Suppressor macrophage (primary cell): ENCODE results near the gene ATG3.
"Not testable (repeated sequence)": the region's sequence is repeated elsewhere in the genome, so short reads cannot be mapped to it uniquely, and the experiment has no call there.

Source experiments
- DNase-seq, 4 experiments: peaks; one replicate each; pipeline ENCODE4 v3.0.0-alpha.2; 2020 to 2022
- total RNA-seq, 17 experiments: gene quantifications; one replicate each; lab custom pipeline; 2026; ENCODE audit warnings: mixed read lengths in 6 of 17, inconsistent platforms in 3 of 17; lab: John Stamatoyannopoulos, UW

ATG3 gene
- total RNA-seq: 64.0 to 124 (median 91.7) reads per million in 17 experiments

- peak; percentile 99 for DNase-seq
Measured at GRCh38 chr3:112561734-112562529, at the start of gene ATG3, which contains the start of gene SLC35A5. Gene ATG3, minus strand, starts transcription at chr3:112561962. Its CDS starts 434 bp downstream, at chr3:112561528. Gene SLC35A5, plus strand, starts transcription at chr3:112562045. Its CDS starts 1,359 bp downstream, at chr3:112563404.

DNA sequence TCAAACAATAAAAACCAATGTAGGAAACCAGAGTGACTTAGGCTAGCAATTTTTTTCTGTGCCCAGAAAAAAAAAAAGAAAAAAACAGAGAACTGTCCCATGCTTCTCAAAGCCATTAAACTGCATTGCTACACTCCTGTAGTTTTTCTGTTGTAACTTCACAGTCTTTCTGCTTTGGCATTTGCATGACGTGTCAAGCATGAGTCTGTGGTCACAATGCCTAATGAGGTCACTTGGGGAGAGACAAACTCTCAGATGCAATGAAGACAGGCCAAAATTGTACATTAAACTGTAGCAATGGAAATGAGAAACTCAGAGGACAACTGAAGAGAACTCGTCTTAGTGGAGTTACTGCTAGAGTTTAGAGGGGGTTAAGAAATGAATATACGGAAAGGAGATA, 48.4 kb upstream of the ATG3 start:
- peak; percentile 54 to 83 (median 58) for DNase-seq

DNA sequence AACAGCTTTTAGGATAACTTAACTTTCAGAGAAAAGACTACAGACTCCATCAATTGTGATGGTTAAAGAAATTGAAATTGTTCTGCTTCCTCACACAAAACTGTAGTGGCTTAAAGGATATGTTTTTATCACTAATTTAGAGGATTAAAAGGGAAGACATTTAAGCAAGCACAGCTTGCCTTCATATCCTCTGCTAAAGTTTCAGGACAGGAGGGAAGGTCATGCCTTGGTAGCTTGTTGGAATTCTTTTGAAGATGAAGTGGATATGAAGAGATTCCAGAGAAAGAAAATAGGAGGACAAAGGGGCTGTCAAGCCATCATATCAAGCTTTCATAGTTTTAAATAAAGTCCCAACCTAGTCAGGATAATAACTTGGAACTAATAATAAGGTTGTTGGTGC, 46.1 kb upstream of the ATG3 start:
- no peak for DNase-seq

GRCh38 chr3:112606098-112606497, 44.3 kb upstream of the ATG3 start:
- no peak for DNase-seq

DNA sequence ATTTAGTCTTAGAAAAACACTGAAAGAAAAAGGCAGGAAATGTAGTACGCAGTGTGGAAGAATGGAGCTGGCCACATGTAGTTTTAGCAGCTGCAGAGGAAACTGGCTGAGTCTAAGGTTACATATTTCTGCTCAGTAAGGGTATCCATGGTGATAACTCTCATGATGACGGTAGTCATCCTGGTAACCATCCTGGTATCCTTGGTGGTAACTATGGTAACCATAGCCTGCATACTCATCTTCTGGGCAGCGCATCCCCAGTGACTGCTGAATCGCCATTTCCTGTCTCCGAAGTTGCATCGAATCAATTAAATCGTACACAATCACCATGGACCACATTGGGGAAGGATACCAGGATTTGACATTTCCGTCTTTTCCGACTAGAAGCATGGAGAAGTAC, 43.5 kb upstream of the ATG3 start:
- DNase-seq: no peak

DNA sequence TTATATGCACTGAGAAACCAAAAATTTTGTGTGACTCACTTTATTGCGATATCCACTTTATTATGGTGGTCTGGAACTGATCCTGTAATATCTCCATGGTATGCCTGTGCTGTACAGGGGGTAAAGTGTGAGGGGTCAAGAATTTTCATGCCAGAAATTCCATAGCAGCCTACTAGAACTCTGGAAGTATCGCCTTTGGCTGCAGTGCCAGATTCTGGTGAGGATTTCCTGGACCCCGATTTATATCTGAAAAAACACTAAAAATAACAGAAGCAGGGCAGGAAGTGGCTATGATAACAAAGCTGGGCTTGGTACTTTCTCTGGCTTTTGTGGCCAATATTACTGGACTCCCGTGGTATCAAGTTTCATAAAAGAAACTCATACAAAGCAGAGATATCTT, 42.8 kb upstream of the ATG3 start:
- DNase-seq: no peak

- DNase-seq: no peak
Measured at GRCh38 chr3:112602217-112602838, 40.6 kb upstream of the ATG3 start.

GRCh38 chr3:112598731-112599130, 37.0 kb upstream of the ATG3 start:
- DNase-seq: no peak

DNA sequence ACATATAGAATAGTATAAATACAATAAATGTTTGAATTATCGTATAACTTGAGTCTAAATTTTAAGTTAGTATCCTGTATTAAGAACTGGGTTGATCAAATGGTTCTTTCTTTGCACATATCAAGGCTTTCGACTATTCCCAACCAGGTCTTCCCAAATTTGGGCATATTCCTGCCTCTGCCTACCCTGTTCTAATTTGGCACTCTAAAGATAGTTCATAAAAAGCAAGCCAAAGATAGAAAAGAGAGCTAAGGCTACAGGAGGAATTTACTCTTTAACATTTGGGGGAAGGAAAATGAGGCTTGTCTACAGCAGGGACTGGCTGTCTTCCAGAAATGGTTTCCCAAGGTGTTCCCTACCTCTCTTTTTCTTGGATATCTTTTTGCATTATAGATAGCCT, 36.2 kb upstream of the ATG3 start:
- no peak for DNase-seq

DNA sequence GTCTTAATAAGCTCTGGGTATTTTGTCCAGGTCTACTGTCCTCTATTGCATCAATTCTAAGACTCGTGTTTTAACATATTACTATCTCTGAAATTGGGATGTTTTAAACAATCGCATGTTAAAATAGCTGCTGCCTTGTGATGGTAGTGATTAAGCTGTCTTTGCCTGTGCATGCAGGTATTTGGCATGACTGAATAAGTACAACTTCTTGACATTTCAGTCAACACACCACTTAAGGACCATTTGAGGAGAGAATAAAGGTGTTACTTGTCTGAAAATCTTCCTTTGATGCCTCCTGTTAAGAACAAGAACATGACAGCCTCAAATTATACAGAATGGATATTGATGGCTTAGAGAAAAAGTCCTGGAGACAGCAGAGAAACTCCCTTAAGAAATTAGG, 33.1 kb upstream of the ATG3 start:
- no peak for DNase-seq

GRCh38 chr3:112593258-112593657, 31.5 kb upstream of the ATG3 start:
- no peak for DNase-seq

GRCh38 chr3:112587336-112587735, 25.6 kb upstream of the ATG3 start:
- DNase-seq: no peak

DNA sequence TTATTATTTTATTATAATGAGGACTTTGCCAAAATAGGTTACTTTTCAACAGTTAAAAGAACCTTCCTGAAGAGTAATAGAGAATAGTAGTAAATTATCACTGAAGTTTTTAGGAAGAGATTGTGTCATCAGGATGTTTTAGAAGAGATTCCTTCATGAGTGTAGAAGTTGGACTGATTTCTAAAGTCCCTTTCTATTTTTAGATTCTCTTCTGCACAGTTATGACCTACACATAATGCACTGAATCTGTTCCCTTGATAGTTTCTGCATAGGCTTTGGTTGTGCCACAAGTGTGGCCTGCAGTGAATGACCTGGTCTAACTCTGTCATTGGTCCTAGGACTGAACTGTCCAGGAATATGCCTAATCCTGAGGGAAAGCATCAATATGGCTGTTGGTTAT, 24.0 kb upstream of the ATG3 start:
- no peak for DNase-seq

DNA sequence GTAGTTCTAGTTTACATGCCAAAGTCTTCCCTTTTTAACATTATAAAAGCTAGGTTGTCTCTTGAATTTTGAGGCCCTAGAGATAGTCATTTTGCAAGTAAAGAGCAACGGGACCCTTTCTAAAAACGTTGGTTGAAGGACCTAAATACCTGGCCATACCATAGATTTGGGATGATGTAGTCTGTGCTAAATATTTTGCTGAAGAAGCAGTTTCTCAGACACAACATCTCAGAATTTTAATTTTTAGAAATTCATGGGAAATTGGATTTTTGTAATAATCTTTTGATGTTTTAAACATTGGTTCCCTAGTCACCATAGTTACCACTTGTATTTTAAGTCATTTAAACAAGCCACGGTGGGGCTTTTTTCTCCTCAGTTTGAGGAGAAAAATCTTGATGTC, 21.3 kb upstream of the ATG3 start:
- DNase-seq: no peak

GRCh38 chr3:112582244-112582874, 20.6 kb upstream of the ATG3 start:
- peak; percentile 19 to 53 (median 42) for DNase-seq

- DNase-seq: no peak
Measured at GRCh38 chr3:112579697-112580096, 17.9 kb upstream of the ATG3 start.

DNA sequence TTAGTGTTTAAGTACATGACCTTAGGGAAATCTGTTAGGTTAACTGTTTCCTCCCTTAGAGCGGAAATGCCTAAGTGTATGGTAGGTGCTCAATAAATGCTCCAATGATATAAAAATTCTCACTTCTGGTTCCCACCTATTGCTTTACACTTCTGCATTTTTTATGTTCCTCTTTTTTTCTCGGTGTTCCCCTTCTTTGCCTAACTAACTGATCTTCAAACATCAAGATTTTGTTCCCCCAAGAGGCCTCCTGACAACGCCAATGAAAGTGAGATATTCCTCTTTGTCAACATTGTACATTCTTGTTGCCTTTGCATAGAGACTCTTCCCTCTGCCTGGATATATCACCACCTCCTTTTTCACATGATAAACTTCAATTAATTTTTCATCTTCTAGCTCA, 17.5 kb upstream of the ATG3 start:
- DNase-seq: peak; percentile 18 to 65 (median 42)

GRCh38 chr3:112572701-112573100, 10.9 kb upstream of the ATG3 start:
- peak; percentile 12 to 59 (median 41) for DNase-seq

DNA sequence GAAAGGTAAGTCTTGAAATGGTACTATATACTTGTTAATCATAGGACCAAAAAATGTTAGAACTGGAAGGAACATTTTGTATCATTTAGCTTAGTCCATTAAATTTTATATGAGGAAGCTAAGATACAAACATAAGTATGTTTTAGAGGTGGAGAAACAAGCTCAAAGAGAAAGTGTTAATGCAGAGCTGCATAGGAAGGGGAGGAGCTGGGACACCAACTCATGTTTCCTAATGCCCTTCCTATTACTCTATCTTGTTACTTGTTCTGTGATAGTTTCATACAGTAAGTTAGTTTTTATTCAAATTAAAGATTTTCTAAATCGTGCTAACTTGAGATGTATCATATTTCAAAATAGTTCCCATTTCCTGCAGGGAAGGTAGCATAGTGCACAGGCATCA, 7.5 kb upstream of the ATG3 start:
- peak in 3 of 4 experiments; percentile 12 to 39 (median 22) for DNase-seq

- no peak for DNase-seq
Measured at GRCh38 chr3:112568642-112569041, 6.9 kb upstream of the ATG3 start.

DNA sequence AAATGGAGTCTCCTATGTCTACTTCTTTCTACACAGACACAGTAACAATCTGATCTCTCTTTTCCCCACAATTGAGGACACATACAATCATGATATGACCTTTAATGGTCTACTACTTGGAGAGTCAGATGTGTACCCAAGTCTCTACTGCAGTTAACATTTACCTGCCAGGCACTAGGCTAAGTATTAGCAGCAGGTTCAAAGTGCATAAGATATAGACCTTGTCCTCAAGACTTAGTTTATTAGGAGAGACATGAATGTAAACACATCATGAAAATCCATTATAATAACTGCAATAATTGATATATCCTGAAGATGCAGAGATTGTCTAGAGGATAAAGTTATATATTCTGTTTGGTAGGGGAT, 3.2 kb upstream of the ATG3 start:
- DNase-seq: no peak

GRCh38 chr3:112564247-112564939, 2.6 kb upstream of the ATG3 start:
- not testable (repeated sequence) for DNase-seq

- DNase-seq: peak in 2 of 4 experiments; percentile 88 to 90
Measured at GRCh38 chr3:112561484-112561733, 353 bp downstream of the ATG3 start.
